B cell (primary cell): ENCODE measurements around the gene PTPRN. TPM values are rescaled to one million over a fixed set of nuclear protein-coding genes. Genes with fewer than 3 reads are reported as not detected.

Source experiments
- ATAC-seq: fragments of 200-7000 bp; cut with Tn5 transposase; one replicate; pipeline ENCODE4 v1.10.0; 2021; ENCODE audit warnings: low read depth, mild to moderate bottlenecking, moderate number of reproducible peaks, moderate library complexity
- CTCF ChIA-PET: fragments of 350-600 bp; sonication (Branson Sonifier 250); formaldehyde crosslinking; loops from one replicate; lab custom pipeline; 2021; ENCODE audit warnings: antibody characterized with exemption, inconsistent platforms; lab: Charles Lee
- POLR2A ChIA-PET: fragments of 350-600 bp; sonication (Branson Sonifier 250); formaldehyde crosslinking; loops from one replicate; lab custom pipeline; 2021; ENCODE audit warnings: antibody characterized with exemption; lab: Charles Lee
- DNase-seq: peaks from one replicate; pipeline ENCODE4 v3.0.0; 2013
- H2AFZ ChIP-seq: 2 replicates; pipeline ENCODE4 v1.6.1; 2012; ENCODE audit warnings: mild to moderate bottlenecking, low read depth, low read length; ENCODE audit not compliant: insufficient read depth, poor library complexity, severe bottlenecking
- H3K27ac ChIP-seq, 2 donors: 1 replicate in 1 of 2; 2 replicates in 1 of 2; pipeline ENCODE4 v1.5.1; 2012 to 2013; ENCODE audit warnings: low read length in 2 of 2, mild to moderate bottlenecking in 2 of 2, moderate library complexity in 1 of 2
- H3K27me3 ChIP-seq, 4 experiments: fragments of 200-600 bp in 1 of 4; sonication (generic) in 1 of 4; replicated peaks in 1 of 4; 1 replicate in 2 of 4; 2 replicates in 2 of 4; pipeline versions ENCODE4 v1.6.1 to v1.7.0; 2013 to 2016; ENCODE audit warnings: low read length in 3 of 4, mild to moderate bottlenecking in 2 of 4, mixed read lengths in 1 of 4, moderate library complexity in 1 of 4; ENCODE audit not compliant: insufficient read depth in 4 of 4, control insufficient read depth in 3 of 4; ENCODE audit errors: control extremely low read depth in 1 of 4
- H3K36me3 ChIP-seq, 2 experiments: replicated peaks in 1 of 2; 1 replicate in 1 of 2; 2 replicates in 1 of 2; pipeline versions ENCODE4 v1.6.1 to v1.7.1; 2013; ENCODE audit warnings: low read length in 1 of 2; ENCODE audit not compliant: insufficient read depth in 2 of 2, control insufficient read depth in 1 of 2; ENCODE audit errors: control extremely low read depth in 1 of 2, extremely low read depth in 1 of 2
- H3K4me1 ChIP-seq, 2 donors: fragments of 200-600 bp in 1 of 2; sonication (generic) in 1 of 2; 1 replicate in 1 of 2; 2 replicates in 1 of 2; pipeline versions ENCODE4 v1.5.1 to v1.6.1; 2013 to 2017; ENCODE audit warnings: low read length in 2 of 2; ENCODE audit not compliant: control insufficient read depth in 2 of 2, insufficient read depth in 2 of 2
- H3K4me2 ChIP-seq: replicated peaks from 2 replicates; pipeline ENCODE3; 2012; ENCODE audit warnings: mild to moderate bottlenecking, low read depth, low read length; ENCODE audit not compliant: poor library complexity, severe bottlenecking
- H3K4me3 ChIP-seq, 5 experiments: fragments of 200-600 bp in 1 of 5; sonication (generic) in 1 of 5; 1 replicate in 3 of 5; 2 replicates in 2 of 5; pipeline versions ENCODE4 v1.5.1 to v1.7.0; 2011 to 2016; ENCODE audit warnings: low read length in 4 of 5, mild to moderate bottlenecking in 4 of 5, low read depth in 2 of 5, control low read depth in 1 of 5, moderate library complexity in 1 of 5; ENCODE audit not compliant: insufficient read depth in 1 of 5; ENCODE audit errors: control extremely low read depth in 1 of 5, extremely low read depth in 1 of 5
- H3K79me2 ChIP-seq: fragments of 200-600 bp; sonication (generic); one replicate; pipeline ENCODE4 v1.6.0; 2016; ENCODE audit warnings: low read length; ENCODE audit not compliant: control insufficient read depth, insufficient read depth
- H3K9ac ChIP-seq: fragments of 200-600 bp; sonication (generic); 2 replicates; pipeline ENCODE4 v1.6.1; 2017; ENCODE audit warnings: mild to moderate bottlenecking, low read length, moderate library complexity
- H3K9me3 ChIP-seq, 3 donors: one replicate each; pipeline versions ENCODE4 v1.6.1 to v1.7.1; 2013; ENCODE audit warnings: low read length in 2 of 3; ENCODE audit not compliant: control insufficient read depth in 2 of 3, insufficient read depth in 1 of 3; ENCODE audit errors: control extremely low read depth in 1 of 3
- H4K20me1 ChIP-seq: 2 replicates; pipeline ENCODE4 v1.6.0; 2012; ENCODE audit warnings: mild to moderate bottlenecking, low read length; ENCODE audit not compliant: insufficient read depth, control insufficient read depth, poor library complexity, severe bottlenecking
- H3K27ac Mint-ChIP-seq: one replicate; pipeline ENCODE4 v1.8.0; 2021; ENCODE audit warnings: mixed read lengths
- H3K27me3 Mint-ChIP-seq: one replicate; pipeline ENCODE4 v1.8.0; 2021; ENCODE audit warnings: mixed read lengths
- H3K4me1 Mint-ChIP-seq: one replicate; pipeline ENCODE4 v1.8.0; 2021; ENCODE audit warnings: mixed read lengths
- H3K4me3 Mint-ChIP-seq: one replicate; pipeline ENCODE4 v1.8.0; 2021; ENCODE audit warnings: mixed read lengths
- H3K9me3 Mint-ChIP-seq: one replicate; pipeline ENCODE4 v1.8.0; 2022; ENCODE audit warnings: mixed read lengths; ENCODE audit not compliant: insufficient read depth
- CTCF ChIP-seq: fragments of 200-600 bp; IDR thresholded peaks from one replicate; pipeline ENCODE4 v1.8.0; 2022; ENCODE audit warnings: antibody characterized with exemption, mild to moderate bottlenecking
- EZH2 ChIP-seq: IDR thresholded peaks from 2 replicates; pipeline ENCODE4 v1.6.1; 2012; ENCODE audit warnings: borderline replicate concordance, low read depth, mild to moderate bottlenecking, moderate library complexity, low read length; ENCODE audit not compliant: insufficient read depth, poor library complexity, severe bottlenecking
- WGBS: methylation state at CpG from one replicate; pipeline ENCODE4 v1.1.5; 2013; ENCODE audit warnings: missing lambda C conversion rate; ENCODE audit not compliant: insufficient coverage; 5-methylcytosine and 5-hydroxymethylcytosine counted together
- intact Hi-C: fragments of 100-400 bp; cut with micrococcal nuclease; formaldehyde crosslinking; loops from one replicate; pipeline ENCODE4 v1.10.0; 2022
- polyA plus RNA-seq: library from polyadenylated mRNA; depleted of rRNA; stranded (reverse); fragments of >200 nt; gene quantifications from 2 replicates; pipeline ENCODE4 v1.2.3, GENCODE V29; 2012
- total RNA-seq, 2 donors: library from RNA; stranded (reverse); fragments of 120-200 nt in 1 of 2; gene quantifications; 1 replicate in 1 of 2; 2 replicates in 1 of 2; pipeline versions ENCODE4 v1.2.3 to v1.2.4, GENCODE V29; 2013 to 2022

PTPRN gene
- total and polyA plus RNA-seq, 2 donors (not counting 1 experiment from before 2014, with no cell fraction given), result 0.04 TPM; not detected in 1

DNA sequence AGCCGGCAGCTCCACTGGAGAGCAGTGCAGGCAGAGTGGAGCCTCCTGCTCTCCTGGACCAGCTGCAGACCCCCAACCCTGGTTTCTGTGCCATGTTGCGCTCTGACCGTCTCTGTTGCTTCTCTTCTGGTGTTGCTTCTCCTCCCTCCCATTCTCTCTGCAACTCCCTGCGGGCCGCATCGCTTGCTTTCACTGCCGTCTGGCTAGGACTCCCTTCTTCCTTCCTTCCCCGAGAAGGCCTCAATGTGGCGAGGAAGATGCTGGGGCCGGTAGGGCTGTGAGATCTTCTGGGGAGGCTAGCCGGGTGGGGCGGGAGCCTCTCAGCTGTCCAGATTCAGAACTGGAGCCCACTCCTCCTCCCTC, 23.8 kb downstream of the PTPRN start:
- Histone ChIP-seq H3K27ac (no peak overlapping the region), H3K36me3 (peaks cover 2 to 59% of the 10 kb centered on the region in 2 experiments), H2AFZ (no peak overlapping the region), H3K27me3 (no peaks in the 10 kb centered on the region), H3K79me2 (no peaks in the 10 kb centered on the region), H3K9ac (no peak overlapping the region), H3K9me3 (no peaks in the 10 kb centered on the region), H4K20me1 (peaks cover 43% of the 10 kb centered on the region), H3K4me1 (peaks cover 8 to 13% of the 10 kb centered on the region in 2 donors), H3K4me2 (no peak overlapping the region), H3K4me3 (no peak overlapping the region)
- Mint-ChIP-seq H3K27ac (no peak overlapping the region), H3K27me3 (no peaks in the 10 kb centered on the region), H3K9me3 (no peaks in the 10 kb centered on the region), H3K4me3 (no peak overlapping the region), H3K4me1 (peaks cover 11% of the 10 kb centered on the region)
- DNase-seq (no peak), ATAC-seq (no peak)
- TF ChIP-seq CTCF (no peak), EZH2 (no peak)
- WGBS, result 96% methylated on average over 5 of the region's 12 CpGs
- ChIA-PET POLR2A (interaction anchor here (1.4 kb wide), 1 partner anchor 9 kb away, joined by 5 read pairs; no protein-coding TSS in a partner anchor), CTCF (interaction anchor here (15.8 kb wide), 1 partner anchor 8 kb away, joined by 239 read pairs; no protein-coding TSS in a partner anchor)
- intact Hi-C loops, result no loop called here

DNA sequence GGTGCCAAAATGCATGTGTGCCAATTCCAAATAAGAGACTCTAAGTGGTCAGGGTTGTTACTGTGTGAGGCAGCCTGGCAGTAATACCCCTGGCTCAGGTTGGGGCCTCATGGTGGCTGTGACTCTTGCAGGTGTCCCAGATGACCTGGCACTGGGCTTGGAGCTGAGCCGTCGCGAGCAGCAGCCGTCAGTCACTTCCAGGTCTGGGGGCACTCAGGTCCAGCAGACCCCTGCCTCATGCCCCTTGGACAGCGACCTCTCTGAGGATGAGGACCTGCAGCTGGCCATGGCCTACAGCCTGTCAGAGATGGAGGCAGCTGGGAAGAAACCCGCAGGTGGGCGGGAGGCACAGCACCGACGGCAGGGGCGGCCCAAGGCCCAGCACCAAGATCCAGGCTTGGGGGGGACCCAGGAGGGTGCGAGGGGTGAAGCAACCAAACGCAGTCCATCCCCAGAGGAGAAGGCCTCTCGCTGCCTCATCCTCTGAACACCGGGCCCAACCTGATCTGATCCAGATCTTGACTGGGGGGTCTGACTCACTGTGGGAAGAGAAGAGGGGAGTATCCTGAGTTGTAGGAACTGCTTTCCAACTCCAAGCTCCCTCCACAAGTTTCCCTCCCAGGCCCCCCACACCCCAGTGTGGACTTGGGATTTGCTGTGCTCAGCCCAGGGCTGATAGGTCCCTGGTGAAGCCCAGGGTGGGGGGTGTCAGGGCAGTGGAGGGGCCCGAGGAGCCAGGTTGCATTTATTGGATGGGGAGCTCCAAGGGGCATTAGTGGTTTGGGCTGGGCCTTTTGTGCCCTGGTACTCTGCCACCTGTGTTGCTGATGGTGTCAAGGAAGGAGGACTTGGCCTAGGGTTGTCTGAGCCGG, 24.5 kb downstream of the PTPRN start:
- H4K20me1 ChIP-seq, result peaks cover 49% of the 10 kb centered on the region
- Mint-ChIP-seq H3K9me3 (no peaks in the 10 kb centered on the region), H3K27ac (no peak overlapping the region), H3K4me3 (no peak overlapping the region), H3K4me1 (peaks cover 17% of the 10 kb centered on the region), H3K27me3 (no peaks in the 10 kb centered on the region)
- H3K9me3 ChIP-seq, result no peaks in the 10 kb centered on the region
- 97% methylated on average over 15 of the region's 16 CpGs for WGBS
- TF ChIP-seq EZH2, result no peak
- no peak for TF ChIP-seq CTCF
- DNase-seq (no peak), ATAC-seq (no peak)
- H3K27ac ChIP-seq, result no peak overlapping the region
- no peaks in the 10 kb centered on the region for H3K27me3 ChIP-seq
- H3K4me2 ChIP-seq, result no peak overlapping the region
- ChIA-PET POLR2A (interaction anchor here (1.4 kb wide), 1 partner anchor 10 kb away, joined by 5 read pairs; no protein-coding TSS in a partner anchor), CTCF (interaction anchor here (15.8 kb wide), 1 partner anchor 9 kb away, joined by 239 read pairs; no protein-coding TSS in a partner anchor)
- no peak overlapping the region for H2AFZ ChIP-seq
- H3K36me3 ChIP-seq, result peaks cover 2 to 62% of the 10 kb centered on the region in 2 experiments
- intact Hi-C loops, result no loop called here
- no peaks in the 10 kb centered on the region for H3K79me2 ChIP-seq
- H3K4me1 ChIP-seq, result peaks cover 14 to 19% of the 10 kb centered on the region in 2 donors
- no peak overlapping the region for H3K4me3 ChIP-seq
- no peak overlapping the region for H3K9ac ChIP-seq
